OCI-M2 (cell line): ENCODE data around the gene SH2D5.
"Not testable (repeated sequence)": the region's sequence is repeated elsewhere in the genome, so short reads cannot be mapped to it uniquely, and the experiment has no call there.

Experiments
- DNase-seq: peaks from one replicate; lab custom pipeline; 2025; ENCODE audit not compliant: unreplicated experiment; lab: John Stamatoyannopoulos, UW

Gene SH2D5

DNA sequence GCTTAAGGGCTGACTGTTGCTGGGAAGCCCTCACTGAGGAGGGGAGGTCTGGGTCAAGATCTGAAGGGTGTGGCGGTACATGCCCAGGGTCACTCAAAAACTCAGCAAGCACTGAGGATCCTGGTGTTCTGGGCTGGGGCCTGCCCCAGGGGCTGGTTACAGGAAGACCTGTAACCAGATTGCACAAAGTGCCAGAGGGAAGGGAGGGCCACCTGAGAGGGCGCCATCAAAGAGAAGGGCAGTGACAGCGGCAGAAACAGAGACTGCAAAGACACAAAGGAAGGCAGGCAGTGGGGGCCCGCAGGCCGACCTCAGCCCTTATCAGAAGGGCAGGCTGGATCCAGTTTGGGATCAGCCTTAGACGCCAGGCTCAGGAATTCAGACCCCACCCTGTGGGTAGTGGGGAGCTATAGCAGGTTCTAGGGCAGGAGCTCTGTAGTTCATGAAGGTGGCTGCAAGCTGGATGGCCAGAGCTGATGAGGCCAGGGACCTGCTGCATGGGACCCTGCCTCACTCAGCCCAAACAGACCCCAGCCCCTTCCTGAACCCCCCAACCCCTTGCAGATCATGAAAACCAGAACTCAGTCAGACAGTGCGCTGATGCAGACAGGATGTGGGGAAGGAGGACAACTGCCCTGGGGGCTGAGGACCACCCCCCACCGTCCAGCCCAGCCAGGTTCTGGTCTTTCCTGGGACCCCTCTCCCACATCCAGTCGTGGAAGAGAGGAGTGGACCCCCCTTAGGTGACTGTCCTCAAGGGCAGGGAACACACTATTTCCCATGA, 3.9 kb downstream of the SH2D5 start:
- no peak for DNase-seq

DNA sequence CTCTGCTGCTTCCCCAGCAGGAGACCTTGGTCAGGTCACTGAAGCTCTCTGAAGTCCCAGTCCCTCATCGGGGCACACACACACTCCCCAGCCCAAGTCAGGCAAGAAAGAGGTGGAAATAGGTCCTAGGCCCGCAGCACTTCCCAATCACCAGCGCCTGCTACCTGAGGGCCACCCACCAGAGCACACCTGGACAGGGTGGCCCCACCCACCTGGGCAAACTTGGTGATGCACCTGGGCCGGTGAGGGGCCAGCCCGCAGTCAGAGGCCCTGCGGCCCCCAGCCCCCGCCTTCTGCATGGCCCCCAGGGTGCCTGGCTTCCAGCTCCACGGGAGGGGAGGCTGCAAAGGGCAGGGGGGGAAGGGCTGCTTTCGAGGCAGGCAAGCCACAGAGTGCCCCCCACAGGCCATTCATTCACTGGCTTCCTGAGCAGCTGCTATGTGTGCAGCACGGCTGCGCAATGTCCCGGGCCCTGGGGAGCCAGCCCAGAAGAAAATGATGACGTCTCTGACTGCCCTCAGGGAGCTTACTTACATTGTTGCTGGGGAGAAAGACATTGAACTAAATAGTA, 4.7 kb downstream of the SH2D5 start:
- no peak for DNase-seq

DNA sequence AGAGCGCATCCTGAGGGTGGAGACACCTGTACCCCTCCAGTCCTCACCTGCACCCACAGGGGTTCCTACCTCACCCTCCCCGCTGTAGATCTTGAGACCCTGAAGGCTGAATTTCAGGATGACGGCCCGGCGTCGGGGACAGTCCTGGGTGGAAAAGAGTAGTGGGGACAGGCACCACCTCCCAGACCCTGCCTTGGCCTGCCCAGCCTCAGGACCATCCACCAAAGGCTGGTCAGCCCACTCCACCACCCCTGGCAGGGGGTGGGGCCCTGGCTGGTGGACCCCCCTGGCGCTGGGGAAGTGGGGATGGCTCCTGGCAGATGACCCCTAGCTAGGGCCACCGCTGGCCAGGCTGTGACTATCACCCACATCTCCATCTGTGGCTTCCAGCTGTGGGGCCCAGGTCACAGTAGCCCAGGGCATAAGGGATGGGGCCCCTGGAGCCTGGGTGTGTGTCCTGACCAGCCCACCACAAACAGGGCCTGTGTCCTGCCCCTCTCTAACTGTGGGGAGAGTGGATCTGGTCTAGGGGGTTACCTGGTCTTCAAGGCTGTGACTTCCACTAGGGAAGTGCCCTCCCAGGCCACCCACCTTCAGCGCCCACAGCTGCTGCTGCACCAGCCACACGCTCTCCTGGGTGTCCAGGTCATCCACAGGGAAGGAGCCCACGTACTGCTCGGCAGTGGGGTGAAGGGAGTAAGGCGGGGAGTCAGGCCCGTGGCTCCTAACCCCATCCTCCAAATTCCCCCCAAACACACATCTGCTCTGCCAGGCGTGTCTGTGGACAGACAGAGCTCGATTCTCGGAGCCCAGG, 5.4 kb downstream of the SH2D5 start:
- DNase-seq, result no peak

DNA sequence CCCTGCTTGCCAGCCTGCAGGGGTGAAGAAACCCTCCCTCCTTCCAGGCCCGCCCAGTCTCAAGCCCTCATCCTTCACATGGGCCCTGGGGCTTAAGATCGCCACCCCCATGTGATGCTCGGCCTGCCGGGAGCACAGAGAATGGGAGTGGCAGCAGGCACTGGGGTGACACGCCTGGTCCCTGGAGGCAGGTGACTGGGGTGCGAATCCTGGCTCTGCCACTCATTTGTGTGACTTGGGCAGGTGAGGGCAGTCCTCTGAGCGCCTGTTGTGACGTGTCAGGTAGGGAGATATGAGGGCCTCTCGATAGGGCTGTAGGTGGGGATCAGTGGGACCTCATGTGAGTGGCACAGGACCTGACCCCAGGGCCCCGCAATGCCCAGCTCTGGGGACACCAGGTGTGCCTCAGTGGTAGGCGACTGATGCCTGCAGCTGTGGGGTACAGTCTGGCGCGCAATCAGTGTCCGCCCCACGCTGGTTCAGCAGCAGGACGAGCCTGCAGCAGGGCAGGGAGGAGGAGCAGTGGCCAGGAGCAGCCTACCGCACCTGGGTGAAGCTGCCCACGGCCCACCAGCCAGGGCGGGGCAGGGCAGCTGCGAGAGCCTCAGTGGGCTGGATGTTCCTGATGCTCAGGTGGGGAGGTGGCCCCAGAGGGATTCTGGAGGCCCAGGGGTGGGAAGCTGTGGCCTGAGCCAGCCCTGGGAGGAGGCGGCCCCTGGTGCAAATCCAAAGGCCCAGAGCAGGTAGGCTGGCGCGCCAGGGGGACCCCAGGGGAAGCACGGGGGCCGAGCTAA, 6.2 kb downstream of the SH2D5 start:
- no peak for DNase-seq

DNA sequence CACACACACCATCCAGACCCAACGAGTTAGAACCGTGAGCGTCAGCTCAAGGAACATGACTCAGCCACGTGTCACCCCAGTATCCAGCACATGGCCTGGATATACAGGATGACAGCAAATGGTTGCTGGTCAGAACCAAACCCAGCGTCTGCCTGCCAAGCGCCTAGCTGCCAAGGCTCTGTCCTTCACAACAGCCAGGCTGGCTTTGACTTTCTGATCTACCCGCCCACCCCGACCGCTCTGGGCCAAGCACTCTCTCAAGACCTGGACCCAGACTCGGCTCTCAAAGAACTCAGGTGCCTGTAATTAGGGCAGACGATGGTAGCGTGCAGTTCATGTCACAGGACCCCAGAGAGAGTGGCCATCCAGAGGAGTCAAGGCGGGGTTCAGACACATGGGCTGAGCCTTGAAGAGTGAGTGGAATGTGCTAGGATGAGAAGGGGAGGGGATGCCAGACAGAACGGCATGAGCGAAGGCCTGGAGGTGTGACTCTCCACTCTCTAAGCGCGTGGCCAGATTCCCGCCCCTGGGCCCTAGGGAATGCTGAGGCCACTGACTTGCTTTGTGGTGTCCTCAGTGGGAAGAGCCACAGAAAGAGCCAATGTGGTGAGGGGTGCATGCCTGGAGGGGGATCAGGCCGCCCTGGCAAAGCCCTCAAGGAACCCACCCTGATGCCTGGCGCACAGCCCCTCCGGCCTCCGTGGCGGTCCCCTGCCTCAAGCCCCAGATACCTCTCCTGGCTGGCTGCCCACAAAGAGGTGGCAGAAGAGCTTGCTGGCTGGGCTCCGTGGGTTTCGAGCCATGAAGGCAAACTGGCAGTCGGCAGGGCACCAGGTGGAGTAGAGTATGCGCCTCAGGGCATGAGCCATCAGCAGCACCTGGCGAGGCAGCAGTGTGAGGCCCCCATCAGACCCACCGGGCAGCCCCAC, 7.0 kb downstream of the SH2D5 start:
- DNase-seq, result no peak

DNA sequence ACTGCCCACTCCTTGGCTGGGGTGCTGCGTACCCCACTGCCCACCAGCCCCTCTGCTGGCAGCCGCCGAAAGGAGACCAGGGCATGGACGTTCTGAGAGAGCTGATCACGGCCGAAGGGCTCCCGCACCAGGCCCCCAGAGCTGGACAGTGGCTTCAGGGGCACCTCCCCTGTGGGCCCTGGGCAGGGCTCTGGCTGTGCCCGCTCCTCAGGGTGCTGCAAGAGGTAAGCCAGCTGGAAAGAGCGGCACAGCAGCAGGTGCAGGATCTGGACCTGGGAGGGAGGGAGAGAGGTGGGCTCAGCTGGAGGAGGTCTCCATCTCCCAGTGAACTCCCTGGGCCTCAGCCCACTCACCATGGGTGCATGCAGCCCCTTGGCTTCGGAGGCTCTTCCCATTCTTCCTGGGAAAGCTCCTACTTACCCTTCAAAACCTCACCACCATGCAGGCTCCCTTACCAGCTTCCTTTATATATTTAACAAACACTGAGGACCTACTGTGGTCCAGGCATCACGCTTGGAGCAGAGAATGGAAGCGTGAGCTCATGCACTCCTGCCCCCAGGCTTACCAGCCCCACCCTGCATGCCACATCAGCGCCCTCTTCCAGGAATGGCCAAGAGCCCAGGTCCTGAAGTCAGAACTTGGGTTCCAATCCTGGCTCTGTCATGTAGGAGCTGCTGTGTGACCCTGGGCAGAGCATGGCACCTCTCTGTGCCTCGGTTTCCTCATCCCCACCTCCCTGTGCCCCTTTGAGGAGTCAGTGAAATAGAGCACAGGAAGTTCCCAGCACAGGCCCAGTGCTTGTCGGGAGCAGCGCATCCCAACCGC, 7.9 kb downstream of the SH2D5 start:
- no peak for DNase-seq

DNA sequence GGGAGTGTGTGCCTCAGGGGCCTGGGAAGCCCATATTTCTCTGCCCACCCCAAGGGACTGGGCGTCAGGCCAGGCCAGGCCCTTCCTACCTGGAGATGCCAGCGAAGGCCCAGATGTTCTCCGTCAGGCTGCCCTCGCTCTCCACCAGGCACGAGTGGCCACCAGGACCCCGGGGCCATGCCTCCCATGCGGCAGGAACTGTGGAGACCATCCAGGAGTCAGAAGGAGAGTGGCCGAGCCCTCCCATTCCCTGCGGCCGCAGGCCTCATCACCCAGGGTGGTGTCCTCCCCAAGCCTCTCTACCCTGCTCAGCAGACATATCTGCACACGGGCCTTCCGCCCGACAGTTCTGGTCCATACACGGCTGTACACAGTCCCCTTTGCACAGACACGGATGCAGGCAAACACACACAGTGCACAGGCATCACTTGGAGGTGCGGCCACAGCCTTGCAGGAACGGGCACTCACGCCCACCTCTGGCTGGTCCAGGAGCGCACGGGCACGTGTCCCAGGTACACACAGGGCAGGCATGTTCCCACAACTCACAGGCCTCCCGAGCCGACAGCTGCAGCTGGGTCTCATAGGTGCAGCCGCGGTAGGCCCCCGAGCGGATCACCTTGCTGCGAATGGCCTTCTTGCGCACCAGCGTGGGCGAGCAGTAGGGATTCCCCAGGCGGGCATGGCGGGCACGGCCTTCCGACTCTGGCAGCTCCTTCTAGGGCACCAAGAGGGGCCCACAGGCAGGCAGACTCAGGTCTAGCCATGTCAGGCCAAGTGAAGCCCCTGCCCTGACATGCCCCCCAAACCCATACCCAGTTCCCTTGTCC, 8.8 kb downstream of the SH2D5 start:
- DNase-seq, result no peak

DNA sequence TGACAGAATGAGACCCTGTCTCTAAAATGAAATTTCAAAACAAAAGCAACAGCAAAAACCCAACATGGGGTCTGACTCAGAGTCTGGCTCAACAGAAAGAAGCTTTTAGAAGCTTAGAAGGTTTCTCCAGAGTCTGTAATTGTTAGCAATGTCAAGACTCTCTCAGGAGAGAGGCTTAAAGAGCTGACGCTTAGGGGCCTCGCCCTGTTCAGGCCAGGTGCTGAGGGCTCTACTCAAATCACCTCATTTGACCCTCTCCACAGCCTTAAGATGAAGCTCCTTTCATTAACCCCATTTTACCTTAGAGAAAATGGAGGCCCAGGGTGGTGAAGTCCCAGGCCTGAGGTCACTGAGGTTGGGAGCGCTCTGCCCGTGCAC, 9.4 kb downstream of the SH2D5 start:
- DNase-seq, result no peak

DNA sequence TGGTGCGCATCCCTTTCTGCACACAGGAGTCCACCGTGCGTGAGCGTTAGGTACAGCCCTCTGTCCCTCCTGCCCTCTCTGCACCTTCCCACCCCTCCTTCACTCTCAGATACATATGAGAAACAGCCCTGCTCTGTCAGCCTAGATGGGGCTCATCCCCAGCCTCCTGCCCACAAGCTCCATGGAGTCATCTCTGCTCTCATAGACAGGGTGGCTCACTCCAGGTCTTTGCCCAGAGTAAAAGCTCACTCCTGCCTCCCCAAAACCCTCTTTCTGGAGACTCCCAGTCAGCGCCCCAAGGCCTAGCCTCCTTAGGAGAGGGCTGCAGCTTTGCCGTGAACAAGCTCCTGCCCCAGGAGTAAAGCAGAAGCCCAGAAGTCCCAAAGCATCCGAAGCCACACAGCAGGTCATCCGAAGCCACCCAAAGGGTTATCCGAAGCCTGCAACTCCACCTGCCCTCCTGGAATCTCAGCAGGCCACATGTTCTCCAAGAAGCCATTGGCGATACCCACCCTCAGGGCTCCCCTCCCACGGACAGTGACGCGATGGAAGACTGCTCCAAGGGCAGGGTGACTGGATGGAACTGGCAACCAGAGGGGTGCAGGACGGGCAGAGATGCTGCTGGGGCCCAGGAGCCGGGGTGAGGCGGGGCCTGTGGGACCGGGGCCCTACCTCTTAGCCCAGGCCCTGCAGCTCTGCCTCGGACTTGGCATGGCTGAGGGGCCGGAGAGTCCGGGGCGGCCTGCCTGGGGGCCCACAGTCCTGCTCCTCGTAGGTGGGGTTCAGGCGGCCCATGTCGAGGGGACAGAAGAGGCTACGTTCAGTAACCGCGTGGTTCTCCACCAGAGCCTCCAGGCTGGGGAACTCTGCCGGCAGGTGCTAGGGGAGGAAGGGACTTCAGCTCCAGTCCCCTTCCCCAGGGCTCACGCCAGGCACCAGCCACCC, 11.1 kb downstream of the SH2D5 start:
- no peak for DNase-seq

DNA sequence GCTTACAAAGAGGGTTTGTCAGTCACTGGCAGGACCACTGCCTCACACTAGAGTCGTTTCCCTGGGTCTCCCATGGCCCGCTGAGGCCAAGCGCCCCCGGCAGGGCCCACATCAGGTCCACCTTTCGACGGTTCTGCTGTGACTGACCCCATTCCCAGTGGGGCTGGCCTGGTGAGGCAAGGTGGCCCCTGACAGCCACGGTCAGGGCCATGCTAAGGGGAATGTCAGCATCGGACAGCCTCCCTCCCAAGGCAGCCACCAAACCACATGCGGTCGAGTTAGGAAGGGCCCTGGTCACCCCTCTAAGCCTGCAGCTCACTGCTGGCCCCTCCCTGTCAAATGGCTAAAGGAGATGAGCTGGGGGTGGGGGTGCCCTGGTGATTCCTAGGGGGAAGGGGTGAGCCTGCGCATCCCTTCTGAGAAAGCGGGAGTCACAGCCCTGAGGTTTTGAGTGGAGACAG, 11.8 kb downstream of the SH2D5 start:
- no peak for DNase-seq

DNA sequence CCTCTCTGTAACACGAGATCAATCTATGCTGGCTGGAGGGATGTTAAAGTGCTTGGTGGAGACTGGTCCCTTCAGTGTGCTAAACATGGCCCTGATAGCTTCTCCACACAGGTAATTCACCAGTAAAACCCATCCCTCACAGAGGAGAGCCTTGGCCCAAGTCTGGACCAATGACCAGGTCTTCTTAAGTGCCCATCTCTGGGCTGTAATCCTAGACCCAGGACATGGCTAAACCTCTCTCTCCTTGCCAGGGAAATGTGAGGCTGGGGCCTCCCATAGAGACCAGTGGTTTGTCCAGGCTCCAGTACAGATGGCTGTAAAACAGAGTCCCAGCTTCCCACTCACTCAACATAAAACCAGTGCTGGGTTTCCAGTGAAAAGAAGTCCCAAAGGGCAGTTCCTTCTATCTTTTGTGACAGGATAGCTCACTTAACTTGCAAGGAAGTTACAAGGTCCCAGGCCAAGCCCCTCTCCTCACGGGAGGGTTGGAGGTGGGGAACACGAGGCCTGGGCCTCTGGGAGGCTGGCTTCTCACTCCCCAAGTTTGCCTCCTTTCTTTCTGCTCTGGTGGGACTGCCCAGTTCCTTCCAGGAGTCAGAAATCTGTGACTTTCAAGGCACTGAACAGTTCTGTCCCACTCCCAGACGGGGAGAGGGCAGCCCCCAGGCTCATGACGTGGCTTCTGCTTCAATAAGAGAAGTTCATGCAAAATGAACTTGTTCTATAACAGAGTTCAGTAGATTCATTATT, 12.5 kb downstream of the SH2D5 start:
- DNase-seq, result no peak

DNA sequence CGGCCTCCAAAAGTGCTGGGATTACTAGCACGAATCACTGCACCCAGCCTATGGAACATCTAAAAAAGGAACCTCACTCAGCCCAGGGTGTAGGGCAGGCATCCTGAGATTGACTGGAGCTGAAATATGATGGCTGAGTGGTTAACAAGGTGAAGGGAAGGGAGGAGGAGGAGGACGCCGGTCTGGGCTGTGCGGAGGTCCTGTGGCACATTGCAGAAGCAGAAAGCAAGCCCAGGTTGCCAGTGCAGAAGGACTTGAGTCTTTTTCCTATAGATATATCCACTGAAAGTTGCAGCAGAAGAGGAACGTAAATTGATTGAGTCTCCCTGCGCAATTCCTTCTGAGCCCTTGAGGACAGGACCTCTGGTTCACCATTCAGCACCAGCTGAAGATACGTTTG, 13.2 kb downstream of the SH2D5 start:
- no peak for DNase-seq

DNA sequence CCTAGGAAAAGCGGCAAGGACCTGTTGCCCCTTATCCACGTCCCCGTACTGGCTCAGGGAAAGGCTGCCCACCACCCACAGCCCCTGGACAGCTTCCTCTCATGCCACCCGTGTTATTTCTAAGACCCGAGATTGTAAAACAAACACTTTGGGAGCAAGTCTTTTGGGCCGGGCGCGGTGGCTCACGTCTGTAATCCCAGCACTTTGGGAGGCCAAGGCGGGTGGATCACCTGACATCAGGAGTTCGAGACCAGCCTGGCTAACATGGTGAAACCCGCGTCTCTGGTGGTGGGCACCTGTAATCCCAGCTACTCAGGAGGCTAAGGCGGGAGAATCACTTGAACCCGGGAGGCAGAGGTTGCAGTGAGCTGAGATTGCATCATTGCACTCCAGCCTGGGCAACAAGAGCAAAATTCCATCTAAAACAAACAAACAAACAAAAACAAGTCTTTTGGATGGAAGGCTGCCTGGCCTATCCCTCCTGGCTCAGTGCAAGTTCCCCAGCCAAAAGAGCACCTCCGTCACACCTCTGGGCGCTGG, 14.1 kb downstream of the SH2D5 start:
- DNase-seq, result not testable (repeated sequence)

DNA sequence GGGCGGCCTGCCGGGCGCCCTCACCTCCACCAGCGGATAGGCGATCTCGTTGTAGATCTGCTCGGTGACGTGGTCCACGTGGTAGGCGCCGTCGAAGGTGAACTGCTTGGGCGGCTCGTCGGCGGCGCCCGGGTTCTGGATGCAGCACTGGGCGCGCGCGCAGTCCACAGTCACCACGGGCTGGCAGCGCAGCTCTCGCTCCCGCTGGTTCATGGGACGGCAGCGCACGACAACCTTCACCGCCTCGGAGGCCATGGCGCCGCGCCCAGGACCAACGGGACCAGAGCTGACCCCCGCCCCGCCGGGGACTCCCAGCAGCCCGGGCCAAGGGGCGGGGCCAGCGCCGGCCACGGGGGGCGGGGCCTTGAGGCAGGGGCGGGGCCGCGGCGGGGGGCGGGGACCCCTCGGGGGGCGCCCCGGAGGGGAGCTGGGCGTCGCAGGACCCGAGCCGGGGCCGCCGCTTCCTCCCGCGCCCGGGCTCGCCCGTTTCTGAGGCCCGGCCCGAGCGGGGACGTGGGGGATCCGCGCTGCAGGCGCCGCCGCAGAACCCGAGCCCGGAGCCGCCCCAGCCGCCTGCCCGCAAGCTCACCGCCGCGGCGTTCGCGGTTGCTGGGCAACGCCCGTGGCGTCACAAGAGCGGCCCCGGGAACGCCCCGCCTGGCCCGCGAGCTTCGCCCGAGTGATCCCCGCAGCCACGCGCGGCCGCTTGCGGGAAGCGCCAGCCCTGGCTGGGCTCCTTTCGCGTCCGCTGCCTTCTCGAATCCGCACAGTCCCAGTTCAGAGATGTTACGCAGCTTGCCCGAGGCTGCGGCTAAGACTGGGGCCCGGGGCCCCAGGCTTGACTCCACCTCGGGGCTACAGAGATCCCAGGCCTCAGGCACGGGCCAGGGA, 14.8 kb downstream of the SH2D5 start, which contains the start of gene KIF17:
TSS of gene KIF17 (minus strand) at position 556 of the 891 bp plus-strand sequence. CDS start at position 255, 301 bp downstream.
- DNase-seq, result no peak

DNA sequence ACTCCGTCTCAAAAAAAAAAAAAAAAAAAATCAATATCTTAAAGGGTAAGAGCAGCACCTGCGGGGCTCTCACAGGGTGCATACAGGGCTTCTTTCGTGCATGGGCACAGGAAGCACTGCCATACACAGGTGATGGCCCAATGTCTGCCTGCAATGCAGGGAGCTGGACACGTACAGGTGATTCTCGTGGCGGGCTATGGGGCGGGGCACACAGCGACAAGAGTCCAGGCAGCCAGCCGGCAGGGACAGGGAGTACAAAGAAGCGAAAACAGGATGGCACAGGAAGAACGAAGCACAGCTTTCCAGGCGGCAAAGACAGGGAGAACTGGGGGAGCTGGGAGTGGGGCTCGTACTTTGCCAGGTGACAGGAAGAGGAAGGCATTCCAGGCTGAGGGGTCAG, 16.3 kb downstream of the SH2D5 start:
- DNase-seq, result no peak
